PC-3 (cell line): ENCODE results near the gene LRRC8C. TPM values are rescaled to one million over a fixed set of nuclear protein-coding genes. Genes with fewer than 3 reads are reported as not detected.

Source experiments
- ATAC-seq: fragments of 200-7000 bp; cut with Tn5 transposase; 2 replicates; pipeline ENCODE4 v1.9.1; 2020; ENCODE audit warnings: mild to moderate bottlenecking, moderate library complexity
- BruUV-seq: library from RNA; stranded (reverse); fragments of 400-500 nt; replicated peaks from 2 replicates; lab custom pipeline; 2021; lab: Mats Ljungman, UMichigan
- CTCF ChIA-PET: fragments of 300-600 bp; sonication (Branson Sonifier 250); formaldehyde crosslinking; loops from one replicate; lab custom pipeline; 2022; ENCODE audit warnings: antibody characterized with exemption; lab: Charles Lee
- POLR2A ChIA-PET: fragments of 300-600 bp; sonication (Branson Sonifier 250); formaldehyde crosslinking; loops from one replicate; lab custom pipeline; 2022; ENCODE audit warnings: antibody characterized with exemption; ENCODE audit not compliant: unreplicated experiment; lab: Charles Lee
- DNase-seq: peaks from one replicate; pipeline ENCODE4 v3.0.0-alpha.2; 2015
- H2AFZ ChIP-seq: fragments of 300-600 bp; sonication (generic); 2 replicates; pipeline ENCODE4 v1.6.0; 2016; ENCODE audit warnings: antibody characterized with exemption, low read length
- H3F3A ChIP-seq: fragments of 300-600 bp; sonication (generic); one replicate; pipeline ENCODE4 v1.6.0; 2017; ENCODE audit warnings: antibody characterized with exemption, low read length, control low read depth, mild to moderate bottlenecking; ENCODE audit not compliant: unreplicated experiment
- H3K27ac ChIP-seq: fragments of 300-600 bp; sonication (generic); 2 replicates; pipeline ENCODE4 v1.5.1; 2016; ENCODE audit warnings: mild to moderate bottlenecking, low read length
- H3K27me3 ChIP-seq: fragments of 300-600 bp; sonication (generic); 2 replicates; pipeline ENCODE4 v1.6.1; 2016; ENCODE audit warnings: low read length, mixed read lengths
- H3K36me3 ChIP-seq: fragments of 300-600 bp; sonication (generic); 2 replicates; pipeline ENCODE4 v1.6.1; 2016; ENCODE audit warnings: low read depth, mixed run types, low read length, mixed read lengths
- H3K4me1 ChIP-seq: fragments of 300-600 bp; sonication (generic); 2 replicates; pipeline ENCODE4 v1.5.1; 2016; ENCODE audit warnings: low read length; ENCODE audit not compliant: insufficient read depth
- H3K4me2 ChIP-seq: fragments of 300-600 bp; sonication (generic); 2 replicates; pipeline ENCODE4 v1.6.0; 2016; ENCODE audit warnings: low read length
- H3K4me3 ChIP-seq: fragments of 300-600 bp; sonication (generic); 2 replicates; pipeline ENCODE4 v1.5.1; 2016; ENCODE audit warnings: mild to moderate bottlenecking, low read length, mixed read lengths
- H3K79me2 ChIP-seq: fragments of 300-600 bp; sonication (generic); 2 replicates; pipeline ENCODE4 v1.6.1; 2017; ENCODE audit warnings: low read length, mixed read lengths
- H3K9ac ChIP-seq: fragments of 300-600 bp; sonication (generic); 2 replicates; pipeline ENCODE4 v1.6.0; 2016; ENCODE audit warnings: mild to moderate bottlenecking, low read length
- H3K9me2 ChIP-seq: fragments of 300-600 bp; sonication (generic); replicated peaks from 2 replicates; pipeline ENCODE4 v1.6.1; 2016; ENCODE audit warnings: mixed run types, low read length, mixed read lengths
- H3K9me3 ChIP-seq: fragments of 300-600 bp; sonication (generic); 2 replicates; pipeline ENCODE4 v1.6.1; 2016; ENCODE audit warnings: low read length, mixed read lengths
- H4K20me1 ChIP-seq: fragments of 300-600 bp; sonication (generic); 2 replicates; pipeline ENCODE4 v1.6.1; 2016; ENCODE audit warnings: low read length, mixed read lengths
- EZH2 ChIP-seq: fragments of 300-600 bp; sonication (generic); IDR thresholded peaks from one replicate; pipeline ENCODE4 v1.6.1; 2017; ENCODE audit warnings: antibody characterized with exemption, mild to moderate bottlenecking, low read length; ENCODE audit not compliant: unreplicated experiment
- EZH2phosphoT487 ChIP-seq: fragments of 300-600 bp; sonication (generic); IDR thresholded peaks from 2 replicates; pipeline ENCODE4 v1.6.1; 2018; ENCODE audit warnings: mild to moderate bottlenecking, antibody characterized with exemption, low read length, borderline replicate concordance
- intact Hi-C: fragments of 100-400 bp; cut with micrococcal nuclease; formaldehyde crosslinking; loops from 2 replicates; pipeline ENCODE4 v1.9.0; 2023
- total RNA-seq: library from RNA; depleted of rRNA; stranded (reverse); fragments of >200 nt; gene quantifications from 2 replicates; pipeline ENCODE4 v1.2.3, GENCODE V29; 2014
- TF ChIP-seq, protein P1 (sequence below): fragments of 300-600 bp; sonication (generic); conservative IDR thresholded peaks from 2 replicates; pipeline ENCODE4 v1.5.1; 2017; ENCODE audit warnings: antibody characterized with exemption, low read depth, mild to moderate bottlenecking, low read length

Gene LRRC8C
- total RNA-seq, 1 experiment from 2014 or later: 4.3 TPM

DNA sequence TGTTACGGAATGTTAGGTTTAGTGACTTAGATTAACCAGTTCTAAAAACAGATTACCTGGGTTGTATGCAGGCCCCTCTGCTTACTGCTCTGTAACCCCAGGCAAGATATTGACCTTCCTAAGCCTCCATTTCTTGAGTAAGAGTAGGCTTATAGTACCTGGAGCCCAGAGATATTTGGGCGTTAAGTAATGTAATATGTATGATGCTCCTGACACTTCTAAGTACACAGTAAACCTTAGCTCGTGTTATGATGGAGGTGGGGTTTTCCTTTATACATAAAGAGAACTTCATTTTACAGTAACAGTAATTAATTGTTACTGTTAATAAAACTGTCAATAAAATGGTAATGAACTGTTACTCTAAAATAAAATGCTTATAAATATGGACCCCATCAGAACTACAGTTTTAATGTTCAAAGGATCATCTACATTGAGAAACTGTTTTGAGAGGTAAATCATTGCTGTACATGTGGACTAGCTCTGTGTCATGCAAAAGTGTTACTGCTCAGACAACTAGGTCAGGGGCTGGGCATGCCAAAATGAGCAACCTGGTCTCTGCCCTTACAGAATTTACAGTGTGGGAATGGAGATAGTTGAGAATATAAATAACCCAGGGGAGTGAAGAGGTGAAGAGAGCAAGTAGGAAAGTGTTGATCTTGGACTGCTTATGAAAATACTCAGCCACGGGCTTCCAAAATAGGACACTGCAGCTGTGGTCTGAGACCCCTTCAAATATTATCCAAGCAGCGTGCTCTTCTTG lies 26.6 kb downstream of the LRRC8C start:
- Histone ChIP-seq H4K20me1 (no peaks in the 10 kb centered on the region), H3K79me2 (no peaks in the 10 kb centered on the region), H3K9me3 (no peaks in the 10 kb centered on the region), H2AFZ (no peak overlapping the region), H3F3A (no peaks in the 10 kb centered on the region), H3K9me2 (no peaks in the 10 kb centered on the region), H3K4me2 (no peak overlapping the region), H3K9ac (no peak overlapping the region), H3K27me3 (no peaks in the 10 kb centered on the region), H3K27ac (no peak overlapping the region), H3K36me3 (no peaks in the 10 kb centered on the region), H3K4me3 (no peak overlapping the region), H3K4me1 (0 out of 2 replicates have a peak, but pooled peaks cover 9% of the 10 kb centered on the region)
- POLR2A ChIA-PET: no interaction called here
- DNase-seq (no peak), ATAC-seq (no peak)
- CTCF ChIA-PET: no interaction called here
- TF ChIP-seq EZH2: no peak
- TF ChIP-seq, protein P1, sequence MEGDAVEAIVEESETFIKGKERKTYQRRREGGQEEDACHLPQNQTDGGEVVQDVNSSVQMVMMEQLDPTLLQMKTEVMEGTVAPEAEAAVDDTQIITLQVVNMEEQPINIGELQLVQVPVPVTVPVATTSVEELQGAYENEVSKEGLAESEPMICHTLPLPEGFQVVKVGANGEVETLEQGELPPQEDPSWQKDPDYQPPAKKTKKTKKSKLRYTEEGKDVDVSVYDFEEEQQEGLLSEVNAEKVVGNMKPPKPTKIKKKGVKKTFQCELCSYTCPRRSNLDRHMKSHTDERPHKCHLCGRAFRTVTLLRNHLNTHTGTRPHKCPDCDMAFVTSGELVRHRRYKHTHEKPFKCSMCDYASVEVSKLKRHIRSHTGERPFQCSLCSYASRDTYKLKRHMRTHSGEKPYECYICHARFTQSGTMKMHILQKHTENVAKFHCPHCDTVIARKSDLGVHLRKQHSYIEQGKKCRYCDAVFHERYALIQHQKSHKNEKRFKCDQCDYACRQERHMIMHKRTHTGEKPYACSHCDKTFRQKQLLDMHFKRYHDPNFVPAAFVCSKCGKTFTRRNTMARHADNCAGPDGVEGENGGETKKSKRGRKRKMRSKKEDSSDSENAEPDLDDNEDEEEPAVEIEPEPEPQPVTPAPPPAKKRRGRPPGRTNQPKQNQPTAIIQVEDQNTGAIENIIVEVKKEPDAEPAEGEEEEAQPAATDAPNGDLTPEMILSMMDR: no peak
- TF ChIP-seq EZH2phosphoT487: no peak
- BruUV-seq: no TSS peak
- intact Hi-C loops: no loop called here

DNA sequence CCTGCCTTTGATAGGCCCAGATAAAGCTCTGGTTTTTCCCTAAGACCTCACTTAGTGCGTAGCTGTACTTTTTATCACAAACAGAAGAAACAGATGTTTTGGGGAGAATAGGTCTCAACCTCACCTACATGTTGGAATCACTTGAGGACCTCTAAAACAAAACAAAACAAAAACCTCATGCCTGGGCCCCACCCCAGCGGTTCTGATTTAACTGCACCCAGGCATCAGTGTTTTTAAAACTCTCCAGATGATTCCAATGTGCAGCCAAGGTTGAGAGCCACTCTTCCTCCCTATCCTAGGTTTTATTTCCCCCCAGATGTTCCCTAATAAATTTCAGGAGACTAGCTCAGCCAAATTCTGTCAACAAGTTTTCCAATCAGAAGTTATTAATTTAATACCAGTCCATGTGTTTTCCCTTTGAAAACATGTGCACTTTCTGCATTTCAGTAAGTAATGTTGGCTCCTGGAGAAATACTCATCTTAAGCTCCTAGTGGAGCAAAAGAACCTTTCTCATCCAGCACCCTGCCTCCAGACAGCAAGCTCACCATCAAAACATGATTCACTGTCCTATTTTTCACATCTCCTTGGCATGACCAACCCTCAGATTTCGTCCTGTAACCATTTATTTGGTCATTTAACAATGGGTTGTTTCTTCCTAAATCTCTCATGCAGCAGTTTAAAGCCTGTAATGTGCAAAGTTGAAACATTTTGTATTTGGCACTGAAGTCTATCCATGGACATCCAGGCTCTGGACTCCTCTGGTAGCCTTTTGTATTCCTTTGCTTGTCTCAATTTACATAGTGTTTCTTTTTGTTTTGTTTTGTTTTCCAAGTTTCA lies 27.5 kb downstream of the LRRC8C start:
- H3K9ac ChIP-seq: no peak overlapping the region
- no peak overlapping the region for H3K4me2 ChIP-seq
- intact Hi-C loops: no loop called here
- H3K4me1 ChIP-seq: 0 out of 2 replicates have a peak, but pooled peaks cover 9% of the 10 kb centered on the region
- H3F3A ChIP-seq: no peaks in the 10 kb centered on the region
- H3K79me2 ChIP-seq: no peaks in the 10 kb centered on the region
- no peak overlapping the region for H3K27ac ChIP-seq
- H3K9me3 ChIP-seq: no peaks in the 10 kb centered on the region
- H3K4me3 ChIP-seq: no peak overlapping the region
- no TSS peak for BruUV-seq
- ATAC-seq (no peak), DNase-seq (no peak)
- TF ChIP-seq EZH2phosphoT487 (no peak), EZH2 (no peak)
- TF ChIP-seq, protein P1: no peak
- POLR2A ChIA-PET: no interaction called here
- H4K20me1 ChIP-seq: no peaks in the 10 kb centered on the region
- H3K36me3 ChIP-seq: no peaks in the 10 kb centered on the region
- CTCF ChIA-PET: no interaction called here
- H3K9me2 ChIP-seq: no peaks in the 10 kb centered on the region
- no peak overlapping the region for H2AFZ ChIP-seq
- H3K27me3 ChIP-seq: no peaks in the 10 kb centered on the region

DNA sequence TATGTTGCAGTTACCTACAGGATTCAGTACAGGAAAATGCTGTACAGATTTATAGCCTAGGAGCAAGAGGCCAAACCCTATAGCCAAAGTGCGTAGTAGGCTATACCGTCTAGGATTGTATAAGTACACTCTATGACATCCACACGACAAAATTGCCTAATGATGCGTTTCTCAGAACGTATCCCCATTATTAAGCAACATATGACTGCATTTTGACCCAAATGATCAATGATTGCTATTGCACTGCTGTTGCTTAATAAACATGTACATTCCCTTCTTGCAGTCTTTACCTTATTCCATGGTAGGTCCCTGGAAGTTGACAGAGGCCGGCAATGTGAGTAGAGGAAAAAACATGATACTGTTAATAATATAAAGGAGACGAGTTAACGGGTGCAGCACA lies 33.0 kb downstream of the LRRC8C start:
- BruUV-seq: no TSS peak
- no peak for DNase-seq
- Histone ChIP-seq H2AFZ (no peak overlapping the region), H3K4me1 (no peaks in the 10 kb centered on the region), H3K4me3 (no peak overlapping the region), H3K36me3 (no peaks in the 10 kb centered on the region), H3K9me3 (no peaks in the 10 kb centered on the region), H3K27ac (no peak overlapping the region), H3F3A (no peaks in the 10 kb centered on the region), H3K79me2 (no peaks in the 10 kb centered on the region), H3K9me2 (no peaks in the 10 kb centered on the region), H3K27me3 (no peaks in the 10 kb centered on the region), H4K20me1 (no peaks in the 10 kb centered on the region), H3K4me2 (no peak overlapping the region), H3K9ac (no peak overlapping the region)
- no peak for ATAC-seq
- TF ChIP-seq EZH2: no peak
- TF ChIP-seq, protein P1: no peak
- no peak for TF ChIP-seq EZH2phosphoT487
- ChIA-PET POLR2A (no interaction called here), CTCF (no interaction called here)
- intact Hi-C loops: no loop called here
